NCI-H524 treated with DMSO at 0.1 percent for 48 hours (cell line): ENCODE measurements around the gene PRKAR1B.

Experiments used
- DNase-seq: peaks from one replicate; lab custom pipeline; 2025; lab: John Stamatoyannopoulos, UW

Gene PRKAR1B

DNA sequence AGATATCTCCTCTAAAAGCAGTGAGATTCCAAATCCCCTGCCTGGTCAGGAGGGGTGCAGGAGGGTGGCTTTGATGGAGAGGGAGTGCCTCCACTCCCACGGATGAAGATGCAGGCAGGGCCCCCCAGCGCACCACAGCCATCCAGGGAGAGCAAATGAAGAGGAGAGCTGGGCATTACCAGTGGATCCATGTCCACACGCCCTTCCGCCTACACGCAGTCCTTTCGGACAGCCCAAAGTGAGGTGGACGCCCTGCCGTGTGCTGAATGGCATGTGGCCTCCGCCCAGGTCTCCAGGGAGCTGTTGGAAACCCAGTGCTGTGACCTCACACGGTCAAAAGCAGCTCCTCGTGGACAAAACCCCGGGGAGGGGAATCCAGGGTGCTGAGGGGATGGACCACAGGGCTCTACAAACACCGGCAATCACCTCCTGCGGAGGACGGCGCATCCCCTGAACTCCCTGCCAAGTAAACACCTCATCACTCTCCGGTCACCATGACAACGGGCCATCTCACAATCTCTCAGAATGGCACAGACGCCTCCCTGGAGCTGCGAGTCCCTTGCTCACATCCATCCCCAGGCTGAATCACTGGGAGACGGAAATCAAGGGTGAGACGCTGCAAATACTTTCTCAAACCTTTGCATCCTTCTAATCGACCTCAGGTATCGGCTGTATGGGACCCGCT lies 35.6 kb downstream of the PRKAR1B start:
- no peak for DNase-seq

DNA sequence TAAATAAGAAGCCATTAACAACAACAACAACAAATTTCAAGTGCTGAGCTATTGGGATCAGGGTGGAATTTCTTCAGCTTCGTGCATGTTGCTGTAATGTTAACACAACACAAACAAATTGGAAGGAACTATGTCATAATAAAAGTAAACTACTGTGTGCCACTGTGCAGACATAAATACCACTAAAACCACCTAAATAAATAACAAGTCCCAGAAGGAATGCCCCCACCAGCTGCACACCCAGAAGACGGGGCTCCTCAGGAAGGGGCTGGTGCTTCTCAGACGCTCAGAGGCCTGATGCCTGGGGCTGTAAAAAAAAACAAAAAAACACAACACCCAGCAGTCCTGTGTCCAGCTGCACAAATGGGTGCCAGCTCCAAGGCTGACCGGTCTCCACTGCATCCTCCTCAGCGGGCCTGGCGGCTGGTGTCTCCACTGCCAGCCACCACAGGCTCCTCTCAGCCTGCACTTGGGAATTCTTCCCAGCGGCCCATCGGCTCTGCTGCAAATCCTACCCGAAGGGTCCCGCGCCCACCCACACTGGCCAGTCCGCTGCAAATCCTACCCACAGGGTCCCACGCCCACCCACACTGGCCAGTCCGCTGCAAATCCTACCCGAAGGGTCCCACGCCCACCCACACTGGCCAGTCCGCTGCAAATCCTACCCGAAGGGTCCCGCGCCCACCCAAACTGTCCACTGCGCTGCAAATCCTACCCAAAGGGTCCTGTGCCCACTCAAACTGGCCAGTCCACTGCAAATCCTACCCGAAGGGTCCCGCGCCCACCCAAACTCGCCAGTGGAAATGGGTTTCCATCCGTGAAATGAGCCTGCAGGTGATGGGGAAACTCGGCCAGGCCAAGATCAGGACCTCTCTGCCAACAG lies 36.4 kb downstream of the PRKAR1B start:
- no peak for DNase-seq

DNA sequence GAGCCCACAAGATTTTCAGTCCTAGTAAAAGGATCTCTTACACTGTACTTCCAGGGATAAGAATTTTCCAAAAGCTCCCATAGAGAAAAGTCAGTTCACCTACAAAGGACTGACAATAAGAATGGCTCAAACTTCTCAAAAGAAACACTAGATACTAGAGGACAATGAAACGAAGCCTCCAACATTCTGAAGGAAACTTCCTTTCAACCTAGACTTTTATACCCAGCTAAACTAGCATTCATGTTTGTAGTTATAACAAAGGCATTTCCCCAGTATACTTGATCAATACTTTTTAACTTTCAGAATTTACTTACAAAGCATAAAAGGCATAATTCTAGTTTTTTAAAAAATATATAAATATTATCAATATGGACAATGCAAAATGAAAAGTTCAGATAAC lies 41.5 kb downstream of the PRKAR1B start:
- no peak for DNase-seq

DNA sequence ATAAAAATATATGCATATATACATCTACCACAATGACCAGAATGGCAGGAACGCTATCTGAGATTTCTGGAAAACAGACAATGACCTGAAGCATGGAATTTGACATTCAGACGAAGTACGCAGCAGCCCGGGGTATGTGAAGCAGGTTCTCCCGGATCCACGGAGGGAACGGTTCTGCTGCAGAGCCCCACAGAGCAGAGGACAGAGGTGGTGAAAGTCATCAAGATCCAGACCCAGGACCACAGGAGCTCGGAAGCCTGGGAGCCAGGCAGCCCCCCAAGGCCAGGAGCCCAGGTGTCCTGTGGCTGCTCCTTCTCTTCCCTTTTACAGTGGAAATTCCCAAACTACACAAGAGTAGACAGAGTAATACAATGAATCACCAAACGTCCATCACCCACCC lies 42.7 kb downstream of the PRKAR1B start:
- DNase-seq: no peak

DNA sequence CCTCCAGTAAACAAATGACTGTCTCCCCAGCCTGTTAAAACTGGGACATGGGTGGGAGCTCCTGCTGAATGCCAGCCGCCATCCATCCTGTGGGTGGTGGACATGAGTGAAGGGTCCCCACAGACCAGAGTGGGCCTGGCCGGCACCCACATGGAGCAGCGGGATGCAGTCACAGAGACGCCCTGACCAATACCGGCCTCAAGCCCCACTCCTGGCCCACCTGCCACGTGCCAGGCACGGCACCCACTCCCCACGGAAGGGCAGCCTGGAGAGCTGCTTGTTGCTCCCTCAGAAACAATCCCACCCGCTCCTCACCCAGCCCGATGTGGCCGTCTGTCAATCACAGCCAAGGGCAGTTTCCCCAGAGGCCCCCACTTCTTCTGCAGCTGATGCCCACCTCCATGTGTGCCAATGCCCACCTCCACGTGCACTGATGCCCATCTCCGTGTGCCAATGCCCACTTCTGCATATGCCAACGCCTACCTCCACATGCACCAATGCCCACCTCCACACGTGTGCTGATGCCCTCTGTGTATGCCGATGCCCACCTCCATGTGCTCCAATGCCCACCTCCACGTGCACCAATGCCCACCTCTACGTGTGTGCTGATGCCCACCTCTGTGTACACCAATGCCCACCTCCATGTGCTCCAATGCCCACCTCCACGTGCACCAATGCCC lies 43.4 kb downstream of the PRKAR1B start:
- DNase-seq: no peak

DNA sequence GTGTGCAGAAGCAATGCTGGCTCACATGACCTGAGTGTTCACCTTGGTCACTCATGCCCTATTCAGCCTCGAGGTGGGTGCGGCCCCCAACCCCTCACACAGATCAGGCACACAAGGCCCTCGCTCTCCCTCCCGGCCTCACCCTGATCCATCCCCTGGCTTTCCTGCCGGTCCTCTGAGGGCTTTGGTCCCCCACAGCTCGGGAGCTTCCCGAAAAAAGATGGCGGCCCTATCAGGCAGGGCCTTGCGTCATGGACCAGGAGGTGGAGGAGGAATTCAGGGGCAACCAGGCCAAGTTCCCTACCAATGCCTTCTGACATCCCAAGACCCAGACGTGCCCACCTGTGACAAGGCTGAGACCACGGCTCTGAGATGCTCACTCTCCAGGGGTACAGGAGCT lies 44.3 kb downstream of the PRKAR1B start:
- no peak for DNase-seq

DNA sequence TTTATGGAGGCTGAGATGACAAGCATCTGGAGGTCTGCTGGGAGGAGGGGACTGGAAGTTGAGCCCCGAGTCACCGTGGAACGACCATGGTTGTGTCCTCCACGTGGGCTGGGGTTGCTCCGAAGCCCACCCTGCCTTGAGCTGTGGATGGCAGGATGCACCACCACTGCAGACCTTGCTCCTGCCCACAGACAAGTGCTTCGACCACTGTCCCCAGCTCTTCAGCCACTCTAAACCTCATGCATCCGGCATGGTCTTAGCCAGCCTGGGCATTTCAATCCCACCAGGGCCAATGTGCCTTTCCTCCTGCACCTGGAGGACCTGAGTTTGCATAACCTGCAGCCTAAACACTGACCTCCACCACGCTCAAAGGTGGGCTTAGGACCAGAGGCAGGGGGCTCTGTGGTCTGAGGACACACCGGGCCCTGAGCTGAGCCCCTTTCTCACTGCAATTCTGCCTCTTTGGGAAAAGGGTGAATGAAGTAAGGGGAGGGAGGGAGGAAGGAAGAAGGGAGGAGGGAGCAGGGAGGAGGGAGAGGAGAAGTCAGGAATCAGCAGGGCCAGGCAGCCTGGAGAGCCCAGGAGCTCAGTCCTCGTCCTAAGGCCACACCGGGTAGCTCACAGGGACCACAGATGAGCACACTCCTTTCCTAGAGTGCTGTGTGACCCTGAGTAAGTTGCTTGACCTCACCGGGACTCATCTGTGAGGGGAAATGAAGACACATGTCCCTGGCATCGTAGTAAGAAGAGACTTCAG lies 45.4 kb downstream of the PRKAR1B start:
- DNase-seq: no peak

DNA sequence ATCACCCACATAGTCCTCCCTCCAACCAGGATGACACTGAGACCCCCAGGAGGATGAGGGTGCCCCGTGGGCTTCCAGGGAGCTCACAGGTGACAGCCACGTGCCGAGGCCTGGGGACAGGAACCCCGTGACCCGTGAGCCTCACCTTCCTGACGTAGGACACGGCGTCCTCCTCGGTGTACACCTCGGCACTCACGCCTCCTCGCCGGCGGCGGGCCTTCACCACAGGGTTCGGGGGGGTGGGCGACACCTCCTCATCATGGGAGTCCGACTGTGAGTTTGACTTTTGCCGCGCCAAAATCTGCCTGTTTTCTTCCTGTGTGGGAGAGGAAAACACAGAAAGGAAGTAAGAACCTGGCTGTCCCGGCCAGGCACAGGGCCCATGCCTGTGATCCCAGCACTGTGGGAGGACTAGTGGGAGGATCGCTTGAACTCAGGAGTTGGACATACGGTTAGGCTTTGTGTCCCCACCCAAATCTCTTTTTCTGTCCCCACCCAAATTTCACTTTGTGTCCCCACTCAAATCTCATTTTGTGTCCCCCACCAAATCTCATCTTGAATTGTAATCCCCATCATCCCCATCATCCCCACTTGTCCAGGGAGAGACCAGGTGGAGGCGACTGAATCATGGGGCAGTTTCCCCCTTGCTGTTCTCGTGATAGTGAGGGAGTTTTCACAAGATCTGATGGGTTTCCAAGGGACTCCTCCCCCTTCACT lies 46.5 kb downstream of the PRKAR1B start:
- DNase-seq: no peak

DNA sequence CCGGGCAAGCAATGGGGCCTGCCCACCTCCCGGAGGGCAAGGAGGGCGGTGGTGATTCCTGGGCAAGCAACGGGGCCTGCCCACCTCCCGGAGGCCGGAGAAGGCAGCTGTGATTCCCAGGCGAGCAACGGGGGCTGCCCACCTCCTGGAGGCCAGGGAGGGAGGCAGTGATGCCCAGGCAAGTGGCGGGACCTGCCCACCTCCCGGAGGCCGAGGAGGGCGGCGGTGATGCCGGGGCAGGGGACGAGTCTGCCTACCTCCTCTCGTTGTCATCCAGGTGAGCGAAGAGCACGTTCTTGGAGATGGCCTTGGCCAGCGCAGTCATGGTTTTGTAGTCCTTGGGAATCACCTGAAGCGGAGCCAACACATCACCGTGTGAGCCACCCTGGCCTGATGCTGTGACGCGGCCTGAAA lies 50.1 kb downstream of the PRKAR1B start:
- DNase-seq: no peak

DNA sequence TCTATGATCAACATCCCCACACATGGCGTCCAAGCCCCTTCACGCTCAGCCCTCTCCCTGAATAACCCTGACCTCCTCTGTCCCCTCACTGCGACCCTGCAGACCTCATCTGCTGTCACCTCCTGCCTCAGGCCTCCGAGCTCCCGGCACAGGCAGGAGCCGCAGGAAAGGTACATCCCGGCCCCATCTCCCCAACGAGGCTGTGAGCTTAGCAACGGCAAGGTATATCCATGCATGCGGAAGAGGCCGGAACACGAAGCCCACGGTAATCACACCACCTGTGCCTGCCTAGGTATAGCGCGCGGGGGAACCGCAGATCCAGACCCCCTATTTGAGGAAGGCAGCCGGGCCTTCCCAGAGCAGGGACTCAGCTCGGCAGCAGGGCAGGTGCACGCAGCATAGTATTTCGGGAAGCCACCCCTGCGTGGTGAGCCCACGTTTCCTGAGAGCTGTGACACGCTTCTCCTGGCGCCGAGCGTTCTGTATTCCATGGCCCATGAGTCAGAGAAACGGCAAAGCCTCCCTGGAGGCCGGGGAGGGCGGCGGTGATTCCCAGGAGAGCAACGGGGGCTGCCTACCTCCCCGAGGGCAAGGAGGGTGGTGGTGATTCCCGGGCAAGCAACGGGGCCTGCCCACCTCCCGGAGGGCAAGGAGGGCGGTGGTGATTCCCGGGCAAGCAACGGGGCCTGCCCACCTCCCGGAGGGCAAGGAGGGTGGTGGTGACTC lies 50.7 kb downstream of the PRKAR1B start:
- no peak for DNase-seq

DNA sequence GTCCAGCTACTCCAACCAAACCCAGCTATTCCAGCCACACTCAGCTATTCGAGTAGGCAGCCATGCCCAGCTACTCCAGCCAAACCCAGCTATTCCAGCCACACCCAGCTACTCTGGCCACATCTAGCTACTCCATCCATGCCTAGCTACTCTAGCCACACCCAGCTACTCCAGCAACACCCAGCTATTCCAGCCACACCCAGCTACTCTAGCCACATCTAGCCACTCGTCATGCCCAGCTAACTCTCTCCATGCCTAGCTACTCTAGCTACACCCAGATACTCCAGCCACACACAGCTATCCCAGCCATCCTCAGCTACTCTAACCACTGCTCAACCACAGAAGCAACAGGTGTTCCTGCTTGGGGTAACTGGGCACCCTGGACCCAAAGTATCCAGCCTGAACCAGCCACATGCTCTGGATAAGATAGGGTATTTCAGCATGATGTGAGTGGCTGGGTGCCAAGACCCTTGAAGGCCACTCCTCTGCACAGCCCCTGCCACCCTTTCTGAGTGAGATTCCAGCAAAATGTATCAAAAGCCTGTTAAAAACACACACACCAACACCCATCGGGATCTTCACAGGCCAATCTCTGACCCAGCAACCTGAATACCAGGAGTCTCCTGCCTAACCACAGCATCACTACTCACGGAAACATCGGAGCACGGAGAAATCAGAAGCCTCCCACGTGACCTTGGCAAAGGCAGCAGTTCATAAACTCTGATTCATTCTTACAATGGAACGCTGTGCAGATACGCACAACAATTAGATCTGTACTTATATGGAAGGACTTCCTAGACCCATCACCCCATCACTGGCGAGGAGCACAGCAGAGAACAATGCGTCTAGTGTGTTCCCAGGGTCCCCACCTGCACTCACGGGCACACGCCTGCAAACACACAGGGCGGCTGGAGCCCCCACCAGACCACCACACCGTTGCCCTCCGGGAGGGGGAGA lies 52.3 kb downstream of the PRKAR1B start:
- no peak for DNase-seq

DNA sequence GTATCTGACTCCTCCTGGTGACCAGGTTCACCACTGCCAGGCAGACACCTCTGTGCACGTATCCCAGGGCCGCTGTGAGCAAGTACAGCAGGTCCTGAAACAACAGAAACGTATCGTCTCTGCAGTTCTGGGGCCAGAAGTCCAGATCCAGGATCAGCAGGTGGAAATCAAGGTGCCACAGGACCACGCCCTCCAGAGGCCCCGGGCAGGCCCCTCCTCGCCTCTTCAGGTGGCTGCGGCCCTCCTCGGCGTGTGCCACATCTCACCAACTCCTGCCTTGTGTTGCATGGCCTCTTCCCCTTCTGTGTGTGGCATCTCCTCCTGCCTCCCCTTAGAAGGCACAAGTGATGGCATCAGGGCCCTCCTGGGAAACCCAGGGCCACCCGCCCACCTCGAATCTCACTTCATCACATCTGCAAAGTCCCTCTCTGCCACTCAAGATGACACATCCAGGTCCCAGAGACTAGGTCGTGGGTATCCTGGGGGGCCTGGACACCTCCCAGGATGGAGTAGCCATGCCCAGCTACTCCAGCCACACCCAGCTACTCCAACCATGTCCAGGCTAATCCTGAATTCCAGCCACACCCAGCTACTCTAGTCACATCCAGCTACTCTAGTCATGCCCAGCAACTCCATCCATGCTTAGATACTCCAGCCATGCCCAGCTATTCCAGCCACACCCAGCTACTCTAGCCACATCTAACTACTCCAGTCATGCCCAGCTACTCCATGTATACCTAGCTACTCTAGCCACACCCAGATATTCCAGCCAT lies 53.2 kb downstream of the PRKAR1B start:
- DNase-seq: no peak

DNA sequence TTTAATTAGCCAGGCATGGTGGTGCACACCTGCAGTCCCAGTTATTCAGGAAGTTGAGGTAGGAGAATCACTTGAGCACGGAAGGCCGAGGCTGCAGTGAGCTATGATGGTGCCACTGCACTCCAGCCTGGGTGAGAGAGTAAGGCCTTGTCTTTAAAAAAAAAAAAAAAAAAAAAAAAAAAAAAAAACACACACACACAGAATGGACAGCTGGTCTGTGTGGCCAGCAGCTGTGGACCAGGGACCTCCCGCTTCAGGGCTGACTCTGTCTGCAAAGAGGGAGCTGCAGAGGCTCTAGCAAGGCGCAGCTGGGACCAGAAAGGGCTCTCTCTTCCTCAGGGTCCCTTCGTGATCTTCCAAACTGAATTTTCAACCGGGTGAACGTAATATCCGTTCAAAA lies 54.2 kb downstream of the PRKAR1B start:
- DNase-seq: no peak

DNA sequence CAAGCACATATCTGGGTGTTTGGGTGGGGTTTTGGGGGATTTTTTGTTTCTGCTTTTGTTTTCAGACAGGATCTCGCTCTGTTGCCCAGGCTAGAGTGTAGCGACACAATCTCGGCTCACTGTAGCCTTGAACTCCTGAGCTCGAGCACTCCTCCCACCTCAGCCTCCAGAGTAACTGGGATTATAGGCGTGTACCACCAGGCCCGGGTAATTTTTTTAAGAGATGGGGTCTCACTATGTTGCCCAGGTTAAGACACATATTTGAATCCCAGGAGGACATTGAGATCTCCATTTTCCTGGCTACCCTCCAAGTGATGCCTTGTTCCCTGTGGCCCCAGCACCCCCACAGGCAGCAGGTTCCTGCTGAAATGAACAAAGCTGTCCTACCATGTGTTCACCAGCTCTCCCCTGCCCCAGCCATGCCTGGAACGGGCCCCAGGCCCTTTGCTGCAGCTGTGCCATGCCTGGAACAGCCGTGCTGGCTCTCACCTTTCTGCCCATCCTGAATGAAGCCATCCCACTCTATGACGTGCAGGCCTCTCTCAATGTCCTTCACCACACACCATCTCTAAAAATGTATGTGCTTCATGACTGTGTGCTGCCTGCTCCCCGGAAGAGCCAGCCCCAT lies 55.6 kb downstream of the PRKAR1B start:
- no peak for DNase-seq

DNA sequence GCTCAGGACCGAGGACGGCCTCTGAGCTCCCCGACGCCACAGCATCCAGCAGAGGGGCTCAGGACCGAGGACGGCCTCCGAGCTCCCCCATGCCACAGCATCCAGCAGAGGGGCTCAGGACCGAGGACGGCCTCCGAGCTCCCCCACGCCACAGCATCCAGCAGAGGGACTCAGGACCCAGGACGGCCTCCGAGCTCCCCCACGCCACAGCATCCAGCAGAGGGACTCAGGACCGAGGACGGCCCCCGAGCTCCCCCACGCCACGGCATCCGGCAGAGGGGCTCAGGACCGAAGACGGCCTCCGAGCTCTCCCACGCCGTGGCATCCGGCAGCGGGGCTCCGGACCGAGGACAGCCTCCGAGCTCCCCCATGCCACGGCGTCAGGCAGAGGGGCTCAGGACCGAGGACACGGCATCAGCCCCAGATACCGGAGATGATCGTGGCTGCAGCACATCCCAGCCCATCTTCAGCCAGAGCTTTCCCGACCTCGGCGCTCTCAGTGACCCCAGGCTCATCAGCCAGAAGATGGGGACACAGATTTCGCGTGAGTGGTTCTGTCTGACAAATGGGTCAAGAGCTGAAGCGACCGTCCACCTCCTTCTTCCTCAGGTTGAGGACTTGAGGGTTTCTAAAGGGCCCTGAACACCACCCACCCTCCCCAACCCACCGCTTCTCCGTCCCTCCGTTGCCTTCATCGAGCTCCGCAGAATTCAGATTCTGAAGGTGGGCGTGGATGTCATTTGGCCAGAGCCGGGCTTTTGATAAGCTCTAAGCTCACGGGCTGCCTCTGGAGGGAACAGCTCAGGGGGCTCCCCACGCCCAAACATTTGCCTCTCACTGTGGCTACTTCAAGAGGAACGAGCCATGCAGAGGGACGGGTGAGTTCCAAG lies 56.3 kb downstream of the PRKAR1B start:
- DNase-seq: no peak

DNA sequence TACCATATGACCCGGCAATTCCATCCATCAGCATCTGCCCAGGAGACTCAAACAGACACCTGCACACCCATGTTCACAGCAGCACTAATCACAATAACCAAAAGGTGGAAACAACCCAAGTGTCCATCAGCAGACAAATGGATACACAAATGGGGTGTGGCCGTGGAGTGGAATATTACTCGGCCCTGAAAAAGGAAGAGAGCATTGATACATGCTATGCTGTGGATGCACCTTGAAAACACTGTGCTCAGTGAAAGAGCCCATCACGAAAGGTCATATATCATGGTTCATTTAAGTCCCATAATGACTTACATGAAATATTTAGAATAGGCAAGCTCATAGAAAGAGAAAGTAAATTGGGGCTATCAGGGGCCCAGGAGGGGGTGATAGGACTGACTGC lies 58.1 kb downstream of the PRKAR1B start:
- DNase-seq: no peak

DNA sequence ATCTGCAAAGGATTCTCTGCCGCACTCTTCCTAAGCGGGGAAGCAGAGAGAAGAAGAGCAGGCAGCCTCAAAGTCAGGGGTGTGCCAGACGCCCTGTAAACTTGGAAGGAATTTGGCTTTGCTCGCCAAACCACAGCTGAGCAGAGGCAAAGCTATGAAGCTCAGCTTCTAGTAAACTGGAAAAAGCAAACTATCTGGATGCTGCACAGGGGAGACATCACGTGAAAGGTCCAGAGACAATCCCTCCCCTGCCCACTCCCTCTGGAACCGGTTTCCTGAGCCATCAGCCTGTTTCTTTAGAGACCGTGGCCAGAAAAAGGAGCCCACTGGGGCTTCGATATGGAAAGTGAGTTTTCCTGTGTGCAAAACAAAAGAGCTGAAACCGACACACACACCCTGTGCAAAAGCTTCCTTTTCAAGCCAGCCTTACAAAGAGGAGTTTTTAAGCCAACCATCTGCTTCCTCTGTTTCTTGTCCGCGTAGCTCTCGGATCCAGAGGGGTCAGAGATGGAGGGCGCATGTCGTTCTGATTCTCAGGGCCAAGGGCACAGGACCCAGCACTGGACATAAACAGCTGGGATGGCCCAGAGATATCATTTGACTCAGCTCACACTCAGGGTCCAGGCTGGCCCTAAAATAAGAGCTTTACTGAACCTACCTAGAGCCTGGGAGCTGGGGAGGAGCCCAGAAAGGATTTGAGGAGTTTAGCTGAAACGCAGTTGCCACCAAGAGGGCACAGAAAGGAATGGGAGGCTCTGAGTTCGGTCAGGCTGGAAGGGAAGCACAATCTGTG lies 58.7 kb downstream of the PRKAR1B start:
- no peak for DNase-seq
